Measurements from ENCODE around the gene ATXN7L1.
"Not testable (repeated sequence)": the region's sequence is repeated elsewhere in the genome, so short reads cannot be mapped to it uniquely, and the experiment has no call there.

The ATXN7L1 gene

DNA sequence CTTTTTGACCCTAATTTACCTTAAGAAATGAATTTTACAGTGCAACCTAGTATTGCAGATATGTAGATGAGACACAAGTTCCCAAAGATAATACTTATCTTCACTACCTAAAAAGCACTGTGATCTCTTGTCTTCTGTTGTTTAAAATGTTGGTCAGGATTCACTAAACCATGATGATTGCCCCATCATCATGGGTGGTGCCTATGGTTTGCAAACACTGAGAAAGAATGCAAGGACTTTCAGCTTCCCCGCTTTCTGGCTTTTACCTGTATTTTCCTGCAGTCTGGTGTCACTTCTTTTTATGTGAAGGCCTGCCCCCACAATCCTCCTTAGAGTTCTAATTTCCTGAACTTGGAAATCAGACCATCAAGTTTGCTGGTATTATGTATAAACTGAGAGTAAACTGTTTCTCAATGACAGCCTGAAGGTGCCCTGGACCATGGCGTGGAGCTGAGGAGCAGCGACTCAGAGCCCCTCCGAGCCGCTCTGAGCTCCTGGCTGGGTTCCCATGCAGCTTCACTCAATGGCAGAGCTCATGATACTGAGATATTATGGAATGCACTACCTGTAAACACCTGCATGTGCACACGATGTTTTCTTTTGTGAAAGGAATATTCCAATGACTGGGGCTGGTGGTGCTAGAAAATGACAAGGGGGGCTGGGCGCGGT lies 176.7 kb downstream of the ATXN7L1 start:
- H3K27ac ChIP-seq (ENCODE audit: low read length) = peak overlapping the region; percentile 49
- no peaks in the 10 kb centered on the region for H3K27me3 ChIP-seq (ENCODE audit: insufficient read depth, low read length)
- no peak overlapping the region for H3K4me3 ChIP-seq (ENCODE audit: low read length)
- no peaks in the 10 kb centered on the region for H3K36me3 ChIP-seq (ENCODE audit: insufficient read depth, low read depth, low read length)
- peaks cover 27% of the 10 kb centered on the region; the same call in 1 of the 2 replicates for H3K4me1 ChIP-seq (ENCODE audit: insufficient read depth, low read length)
- H3K9ac ChIP-seq (ENCODE audit: low read depth, low read length) = no peak overlapping the region
- H3K9me3 ChIP-seq (ENCODE audit: insufficient read depth, low read depth, low read length) = no peaks in the 10 kb centered on the region

GRCh38 chr7:105698531-105698930 lies 177.9 kb downstream of the ATXN7L1 start:
- no peaks in the 10 kb centered on the region for H3K9me3 ChIP-seq (ENCODE audit: insufficient read depth, low read depth, low read length)
- H3K9ac ChIP-seq (ENCODE audit: low read depth, low read length) = no peak overlapping the region
- H3K4me3 ChIP-seq (ENCODE audit: low read length) = no peak overlapping the region
- no peaks in the 10 kb centered on the region for H3K36me3 ChIP-seq (ENCODE audit: insufficient read depth, low read depth, low read length)
- H3K27me3 ChIP-seq (ENCODE audit: insufficient read depth, low read length) = no peaks in the 10 kb centered on the region
- H3K27ac ChIP-seq (ENCODE audit: low read length) = no peak overlapping the region
- peaks cover 27% of the 10 kb centered on the region; the same call in 1 of the 2 replicates for H3K4me1 ChIP-seq (ENCODE audit: insufficient read depth, low read length)

- Histone ChIP-seq H3K36me3 (ENCODE audit: insufficient read depth, low read depth, low read length) (no peaks in the 10 kb centered on the region), H3K27me3 (ENCODE audit: insufficient read depth, low read length) (no peaks in the 10 kb centered on the region), H3K9me3 (ENCODE audit: insufficient read depth, low read depth, low read length) (no peaks in the 10 kb centered on the region), H3K9ac (ENCODE audit: low read depth, low read length) (peak overlapping the region; percentile 7; the same call in 1 of the 2 replicates), H3K27ac (ENCODE audit: low read length) (peak overlapping the region; percentile 18), H3K4me3 (ENCODE audit: low read length) (no peak overlapping the region), H3K4me1 (ENCODE audit: insufficient read depth, low read length) (peaks cover 27% of the 10 kb centered on the region; the same call in 1 of the 2 replicates)
Observed at GRCh38 chr7:105697753-105698152, 178.6 kb downstream of the ATXN7L1 start.

- Histone ChIP-seq H3K27ac (ENCODE audit: low read length) (peak overlapping the region; percentile 56), H3K4me1 (ENCODE audit: insufficient read depth, low read length) (peaks cover 27% of the 10 kb centered on the region; the same call in 1 of the 2 replicates), H3K9ac (ENCODE audit: low read depth, low read length) (peak overlapping the region; percentile 7; the same call in 1 of the 2 replicates), H3K4me3 (ENCODE audit: low read length) (peak overlapping the region; percentile 10; the same call in 1 of the 2 replicates)
- H3K27me3 ChIP-seq (ENCODE audit: insufficient read depth, low read length); H3K9me3 ChIP-seq (ENCODE audit: insufficient read depth, low read depth, low read length); H3K36me3 ChIP-seq (ENCODE audit: insufficient read depth, low read depth, low read length): not testable (repeated sequence)
Observed at GRCh38 chr7:105697169-105697568, 179.2 kb downstream of the ATXN7L1 start.

- H3K9ac ChIP-seq (ENCODE audit: low read depth, low read length) = no peak overlapping the region
- no peaks in the 10 kb centered on the region for H3K36me3 ChIP-seq (ENCODE audit: insufficient read depth, low read depth, low read length)
- no peak overlapping the region for H3K27ac ChIP-seq (ENCODE audit: low read length)
- no peaks in the 10 kb centered on the region for H3K9me3 ChIP-seq (ENCODE audit: insufficient read depth, low read depth, low read length)
- H3K27me3 ChIP-seq (ENCODE audit: insufficient read depth, low read length) = no peaks in the 10 kb centered on the region
- H3K4me1 ChIP-seq (ENCODE audit: insufficient read depth, low read length) = peaks cover 47% of the 10 kb centered on the region
- H3K4me3 ChIP-seq (ENCODE audit: low read length) = no peak overlapping the region
Observed at GRCh38 chr7:105693576-105693975, 182.8 kb downstream of the ATXN7L1 start.

GRCh38 chr7:105691680-105692564 lies 184.5 kb downstream of the ATXN7L1 start:
- Histone ChIP-seq H3K27ac (ENCODE audit: low read length) (no peak overlapping the region), H3K4me1 (ENCODE audit: insufficient read depth, low read length) (peaks cover 52% of the 10 kb centered on the region), H3K9ac (ENCODE audit: low read depth, low read length) (peak overlapping the region; percentile 76), H3K36me3 (ENCODE audit: insufficient read depth, low read depth, low read length) (no peaks in the 10 kb centered on the region), H3K27me3 (ENCODE audit: insufficient read depth, low read length) (no peaks in the 10 kb centered on the region), H3K4me3 (ENCODE audit: low read length) (peak overlapping the region; percentile 61), H3K9me3 (ENCODE audit: insufficient read depth, low read depth, low read length) (no peaks in the 10 kb centered on the region)

DNA sequence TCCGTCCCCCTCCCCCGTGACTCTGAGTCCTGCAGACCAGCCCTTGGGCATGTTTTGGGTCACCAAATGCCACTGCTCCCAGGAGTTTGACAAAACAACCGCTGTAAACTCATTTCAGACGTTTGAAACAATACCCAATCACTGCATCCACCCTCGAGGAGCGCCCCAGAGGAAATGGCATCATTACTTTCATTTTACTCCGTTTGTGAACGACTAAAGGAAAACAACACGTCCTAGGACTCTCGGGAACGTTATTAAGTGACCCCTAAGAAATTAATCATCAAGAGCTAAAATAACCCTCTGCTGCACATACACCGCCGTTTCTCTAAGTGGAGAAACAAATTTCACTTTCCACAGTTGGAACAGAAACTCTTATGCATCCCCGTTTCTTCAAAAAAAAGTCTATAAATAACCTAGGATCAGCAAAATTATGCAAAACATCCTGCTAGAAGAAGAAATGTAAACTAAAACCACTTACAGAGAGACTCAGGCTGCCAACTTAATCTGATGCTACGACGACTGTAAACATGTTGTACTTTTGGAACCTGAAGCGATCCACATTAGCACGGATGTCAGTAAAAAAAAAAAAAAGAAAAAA lies 185.2 kb downstream of the ATXN7L1 start:
- peak overlapping the region; percentile 61 for H3K4me3 ChIP-seq (ENCODE audit: low read length)
- H3K36me3 ChIP-seq (ENCODE audit: insufficient read depth, low read depth, low read length) = no peaks in the 10 kb centered on the region
- H3K9ac ChIP-seq (ENCODE audit: low read depth, low read length) = peak overlapping the region; percentile 76
- H3K4me1 ChIP-seq (ENCODE audit: insufficient read depth, low read length) = peaks cover 46% of the 10 kb centered on the region
- no peaks in the 10 kb centered on the region for H3K9me3 ChIP-seq (ENCODE audit: insufficient read depth, low read depth, low read length)
- H3K27me3 ChIP-seq (ENCODE audit: insufficient read depth, low read length) = no peaks in the 10 kb centered on the region
- H3K27ac ChIP-seq (ENCODE audit: low read length) = peak overlapping the region; percentile 77

DNA sequence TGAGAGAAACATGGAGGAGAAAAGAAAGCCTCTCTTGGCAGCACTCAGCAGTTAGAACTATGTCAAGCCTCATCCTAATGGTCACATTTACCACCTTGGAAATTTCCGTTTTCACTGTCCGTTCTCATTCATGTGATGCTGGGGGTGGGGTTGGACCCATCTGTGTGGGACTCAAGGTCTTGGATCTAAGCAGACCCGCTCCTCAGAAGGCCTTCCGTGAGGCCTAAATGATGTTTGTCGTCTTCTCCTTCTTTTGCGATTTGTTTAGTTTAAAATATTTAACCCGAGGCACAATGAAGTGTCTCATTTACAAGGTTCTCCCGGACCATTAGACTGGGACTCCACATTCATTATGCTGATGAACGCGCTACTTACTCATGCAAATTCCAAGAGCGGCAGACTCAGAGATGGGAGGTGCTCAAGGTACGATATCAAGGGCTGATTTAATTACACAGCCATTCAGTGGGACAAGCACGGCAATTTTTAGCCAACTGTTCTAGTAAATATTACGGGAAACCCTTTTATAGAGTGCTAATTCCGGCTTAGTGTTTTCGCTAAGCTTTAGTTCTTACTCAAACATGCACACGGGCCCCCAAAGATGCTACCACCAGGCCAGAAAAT lies 186.0 kb downstream of the ATXN7L1 start:
- Histone ChIP-seq H3K4me1 (ENCODE audit: insufficient read depth, low read length) (peaks cover 39% of the 10 kb centered on the region), H3K27ac (ENCODE audit: low read length) (peak overlapping the region; percentile 77), H3K9me3 (ENCODE audit: insufficient read depth, low read depth, low read length) (no peaks in the 10 kb centered on the region), H3K36me3 (ENCODE audit: insufficient read depth, low read depth, low read length) (no peaks in the 10 kb centered on the region), H3K4me3 (ENCODE audit: low read length) (peak overlapping the region; percentile 61), H3K27me3 (ENCODE audit: insufficient read depth, low read length) (no peaks in the 10 kb centered on the region), H3K9ac (ENCODE audit: low read depth, low read length) (peak overlapping the region; percentile 76)

DNA sequence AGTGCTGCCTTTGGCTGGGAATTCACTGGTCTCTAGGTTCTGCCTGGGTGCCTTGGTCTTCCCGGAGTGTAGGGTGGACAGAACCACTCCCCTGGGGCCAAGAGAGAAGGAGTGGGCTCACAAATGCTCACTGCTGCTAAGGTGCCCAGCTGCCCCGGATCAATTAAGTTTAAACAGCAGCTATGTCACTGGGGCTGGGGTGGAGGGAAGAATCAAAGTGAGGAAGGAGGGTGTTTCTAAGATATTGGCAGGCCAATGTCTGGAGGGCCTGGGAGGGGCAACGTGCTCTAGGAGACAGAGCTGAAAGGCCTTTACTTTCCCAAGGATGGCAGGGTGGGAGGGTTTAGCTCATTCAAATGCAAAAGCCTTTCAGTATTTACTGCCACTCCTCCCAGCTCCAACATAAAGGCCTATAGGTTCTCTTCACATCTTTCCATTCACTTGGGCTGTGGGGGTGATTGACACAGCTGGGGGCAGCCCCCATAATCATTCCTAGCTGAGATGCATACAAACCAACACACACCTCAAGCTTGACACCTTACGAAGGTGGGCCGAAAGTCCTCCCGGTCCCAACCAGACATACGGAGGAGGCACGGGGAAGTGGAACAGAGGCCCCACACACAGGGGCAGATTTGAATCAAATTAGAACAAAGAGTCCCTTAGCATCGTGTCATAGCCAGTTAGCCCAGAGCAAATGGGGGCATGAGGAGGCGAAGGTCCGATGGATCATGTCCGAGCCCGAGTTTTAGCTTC lies 187.2 kb downstream of the ATXN7L1 start:
- Histone ChIP-seq H3K9me3 (ENCODE audit: insufficient read depth, low read depth, low read length) (no peaks in the 10 kb centered on the region), H3K27me3 (ENCODE audit: insufficient read depth, low read length) (no peaks in the 10 kb centered on the region), H3K9ac (ENCODE audit: low read depth, low read length) (peak overlapping the region; percentile 59; the same call in 1 of the 2 replicates), H3K4me1 (ENCODE audit: insufficient read depth, low read length) (peaks cover 39% of the 10 kb centered on the region), H3K36me3 (ENCODE audit: insufficient read depth, low read depth, low read length) (no peaks in the 10 kb centered on the region), H3K4me3 (ENCODE audit: low read length) (0 out of 2 replicates have a peak overlapping the region, but pooled peaks have one; percentile 21), H3K27ac (ENCODE audit: low read length) (peak overlapping the region; percentile 55)

- peak overlapping the region; percentile 55 for H3K27ac ChIP-seq (ENCODE audit: low read length)
- H3K27me3 ChIP-seq (ENCODE audit: insufficient read depth, low read length) = no peaks in the 10 kb centered on the region
- no peaks in the 10 kb centered on the region for H3K9me3 ChIP-seq (ENCODE audit: insufficient read depth, low read depth, low read length)
- no peaks in the 10 kb centered on the region for H3K36me3 ChIP-seq (ENCODE audit: insufficient read depth, low read depth, low read length)
- H3K4me3 ChIP-seq (ENCODE audit: low read length) = 0 out of 2 replicates have a peak overlapping the region, but pooled peaks have one; percentile 21
- H3K4me1 ChIP-seq (ENCODE audit: insufficient read depth, low read length) = peaks cover 39% of the 10 kb centered on the region
- peak overlapping the region; percentile 59; the same call in 1 of the 2 replicates for H3K9ac ChIP-seq (ENCODE audit: low read depth, low read length)
Observed at GRCh38 chr7:105688617-105689016, 187.8 kb downstream of the ATXN7L1 start.
